ENCODE data around the gene SLC6A12. TPM values are rescaled to one million over a fixed set of nuclear protein-coding genes. Genes with fewer than 3 reads are reported as not detected.

Gene SLC6A12
- total and polyA plus RNA-seq, 8 donors, result 0.37 to 8.4 (median 1.4) TPM

GRCh38 chr12:198705-199104 lies 15.3 kb downstream of the SLC6A12 start:
- intact Hi-C loops (cut with DNase I), result no loop called here
- WGBS, 2 donors, result 22 to 33% methylated on average over 9 of the region's 9 CpGs
- TF ChIP-seq CTCF (IDR thresholded peaks at IDR 0.05), result no peak

GRCh38 chr12:197911-198695 lies 15.9 kb downstream of the SLC6A12 start:
- peaks cover 0 to 4% (median 0%) of the 10 kb centered on the region in 3 donors for H3K4me1 ChIP-seq
- intact Hi-C loops (cut with DNase I), result no loop called here
- no peaks in the 10 kb centered on the region for H3K27me3 ChIP-seq
- TF ChIP-seq CTCF (IDR thresholded peaks at IDR 0.05), result no peak
- H3K36me3 ChIP-seq, result no peaks in the 10 kb centered on the region
- FAIRE-seq (no peak), ATAC-seq (no peak), DNase-seq (no peak)
- WGBS, 2 donors, result 97 to 99% methylated on average over 11 of the region's 11 CpGs
- no peak overlapping the region for H3K4me3 ChIP-seq
- no peaks in the 10 kb centered on the region for H3K9me3 ChIP-seq
- H3K27ac ChIP-seq, result no peak overlapping the region

More at GRCh38 chr12:198705-199104, 15.3 kb downstream of the SLC6A12 start:
- peak in 4 of 6 donors; percentile 45 to 56 (median 51) for DNase-seq
- peak; percentile 28 to 71 (median 58) for ATAC-seq
- Histone ChIP-seq H3K36me3 (no peaks in the 10 kb centered on the region), H3K9me3 (no peaks in the 10 kb centered on the region), H3K4me1 (peaks cover 0 to 4% (median 0%) of the 10 kb centered on the region in 3 donors), H3K4me3 (no peak overlapping the region), H3K27ac (no peak overlapping the region), H3K27me3 (no peaks in the 10 kb centered on the region)
- no peak for FAIRE-seq

- no peak overlapping the region for H3K4me3 ChIP-seq
- ATAC-seq (no peak), FAIRE-seq (no peak), DNase-seq (no peak)
- H3K9me3 ChIP-seq, result no peaks in the 10 kb centered on the region
- 88 to 91% methylated on average over 3 of the region's 3 CpGs for WGBS, 2 donors
- H3K27me3 ChIP-seq, result no peaks in the 10 kb centered on the region
- intact Hi-C loops (cut with DNase I), result no loop called here
- peaks cover 0 to 4% (median 0%) of the 10 kb centered on the region in 3 donors for H3K4me1 ChIP-seq
- no peaks in the 10 kb centered on the region for H3K36me3 ChIP-seq
- H3K27ac ChIP-seq, result no peak overlapping the region
- no peak for TF ChIP-seq CTCF (IDR thresholded peaks at IDR 0.05)
Measured at GRCh38 chr12:197347-197746, 16.6 kb downstream of the SLC6A12 start.

GRCh38 chr12:196436-196835 lies 17.5 kb downstream of the SLC6A12 start:
- peaks cover 0 to 4% (median 0%) of the 10 kb centered on the region in 3 donors for H3K4me1 ChIP-seq
- no peaks in the 10 kb centered on the region for H3K27me3 ChIP-seq
- no peak overlapping the region for H3K4me3 ChIP-seq
- TF ChIP-seq CTCF (IDR thresholded peaks at IDR 0.05), result no peak
- no peak for DNase-seq
- no peaks in the 10 kb centered on the region for H3K9me3 ChIP-seq
- ATAC-seq, result no peak
- H3K27ac ChIP-seq, result no peak overlapping the region
- no peak for FAIRE-seq
- 74 to 86% methylated on average over 4 of the region's 4 CpGs for WGBS, 2 donors
- no peaks in the 10 kb centered on the region for H3K36me3 ChIP-seq
- intact Hi-C loops (cut with DNase I), result no loop called here

- FAIRE-seq (no peak), ATAC-seq (no peak), DNase-seq (no peak)
- no peak overlapping the region for H3K4me3 ChIP-seq
- H3K4me1 ChIP-seq, result peaks cover 0 to 4% (median 0%) of the 10 kb centered on the region in 3 donors
- H3K27ac ChIP-seq, result no peak overlapping the region
- TF ChIP-seq CTCF (IDR thresholded peaks at IDR 0.05), result no peak
- no peaks in the 10 kb centered on the region for H3K27me3 ChIP-seq
- WGBS, 2 donors, result 88 to 96% methylated on average over 15 of the region's 15 CpGs
- H3K36me3 ChIP-seq, result no peaks in the 10 kb centered on the region
- no peaks in the 10 kb centered on the region for H3K9me3 ChIP-seq
- intact Hi-C loops (cut with DNase I), result no loop called here
Measured at GRCh38 chr12:195951-196350, 18.0 kb downstream of the SLC6A12 start.

All from pancreas (tissue), 10 donors.